ENCODE measurements around the gene TAF11.
"Not testable (repeated sequence)": the region's sequence is repeated elsewhere in the genome, so short reads cannot be mapped to it uniquely, and the experiment has no call there.

TAF11 gene

DNA sequence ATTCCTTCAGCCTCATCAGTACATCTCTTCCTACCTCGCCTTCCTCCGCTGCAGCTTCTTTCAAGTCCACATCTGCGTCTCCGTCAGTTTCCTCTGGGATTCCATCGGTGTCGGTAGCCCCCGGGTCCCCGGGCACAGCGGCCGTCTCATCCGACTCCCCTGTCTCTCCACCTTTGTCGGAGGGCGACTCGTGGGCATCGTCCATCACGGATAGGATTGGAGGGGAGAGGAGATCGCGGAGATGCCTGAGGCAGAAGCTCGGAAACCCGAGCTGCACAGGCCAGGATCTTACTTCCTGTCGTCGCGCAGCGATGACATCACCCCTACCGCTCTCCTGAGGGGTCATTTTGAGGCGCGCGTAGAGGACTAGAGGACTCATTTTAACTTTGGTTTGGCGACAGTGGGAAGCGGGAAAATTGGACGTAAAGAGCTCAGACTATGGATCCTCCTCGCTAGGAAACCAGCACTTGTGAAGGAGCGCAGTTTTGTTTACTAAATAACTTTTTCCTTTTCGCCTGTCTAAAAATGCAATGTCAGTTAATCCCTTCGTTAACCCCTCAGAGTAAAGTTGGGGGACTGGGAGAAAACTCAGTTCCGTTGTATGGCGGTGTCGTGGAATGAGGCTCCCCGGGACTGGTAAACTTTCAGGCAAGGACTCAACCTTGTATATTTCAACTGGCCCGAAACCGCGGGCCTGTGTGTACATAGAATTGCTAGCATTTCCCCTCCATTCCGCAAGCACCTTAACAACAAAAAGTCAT, at the start of gene TAF11:
Gene TAF11, minus strand, starts transcription at position 290 of the 761 bp plus-strand sequence. Its CDS starts 85 bp downstream, at position 205.
- DNase-seq = peak; percentile 92

DNA sequence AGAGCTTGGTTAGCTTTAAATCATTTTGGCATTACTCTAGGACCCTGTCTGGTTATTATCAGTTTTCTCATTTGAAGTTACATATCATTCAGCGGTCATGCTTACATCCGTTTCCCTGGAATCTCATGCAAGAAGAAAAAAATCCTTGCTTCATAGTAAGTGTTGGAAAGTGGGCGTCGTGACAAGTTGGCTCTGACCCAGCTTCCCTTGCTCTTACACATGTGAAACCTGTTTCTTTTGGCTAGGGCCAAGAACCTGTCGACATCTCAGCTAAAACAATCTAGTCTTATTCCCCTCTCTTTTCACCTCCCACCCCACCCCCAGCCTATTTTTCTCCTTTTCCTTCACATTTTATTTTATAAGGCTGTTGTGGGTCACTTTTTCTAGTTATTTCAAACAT, 46.7 kb upstream of the TAF11 start:
- DNase-seq = no peak

DNA sequence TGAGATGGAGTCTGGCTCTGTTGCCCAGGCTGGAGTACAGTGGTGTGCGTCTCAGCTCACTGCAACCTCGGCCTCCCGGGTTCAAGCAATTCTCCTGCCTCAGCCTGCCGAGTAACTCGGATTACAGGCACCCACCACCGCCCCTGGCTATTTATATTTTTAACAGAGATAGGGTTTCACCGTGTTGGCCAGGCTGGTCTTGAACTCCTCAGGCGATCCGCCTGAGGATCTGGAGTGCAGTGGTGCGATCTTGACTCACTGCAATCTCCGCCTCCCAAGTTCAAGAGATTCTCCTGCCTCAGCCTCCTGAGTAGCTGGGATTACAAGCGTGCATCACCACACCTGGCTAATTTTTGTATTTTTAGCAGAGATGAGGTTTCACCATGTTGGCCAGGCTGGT, 44.4 kb upstream of the TAF11 start:
- not testable (repeated sequence) for DNase-seq

DNA sequence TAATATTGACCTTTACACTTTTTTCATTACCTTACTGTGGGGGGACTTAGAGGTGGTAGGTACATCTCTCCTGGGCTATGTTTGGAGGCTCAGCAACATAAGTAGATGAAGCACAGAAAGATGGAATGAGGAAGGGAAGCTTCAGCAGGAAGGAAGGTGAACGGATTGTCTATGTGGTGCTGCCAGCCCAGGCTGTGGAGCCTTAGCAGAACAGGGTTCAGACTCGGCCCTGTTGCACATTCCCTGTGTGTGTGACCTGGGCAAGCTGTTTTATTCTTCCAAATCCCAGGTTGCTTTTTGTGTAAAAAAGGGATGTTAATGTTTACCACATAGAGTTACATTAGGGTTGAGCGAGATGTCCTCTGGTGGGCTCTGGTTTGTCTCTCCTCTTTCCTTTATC, 42.4 kb upstream of the TAF11 start:
- DNase-seq = no peak

GRCh38 chr6:34929241-34929978, 41.6 kb upstream of the TAF11 start:
- DNase-seq = no peak

DNA sequence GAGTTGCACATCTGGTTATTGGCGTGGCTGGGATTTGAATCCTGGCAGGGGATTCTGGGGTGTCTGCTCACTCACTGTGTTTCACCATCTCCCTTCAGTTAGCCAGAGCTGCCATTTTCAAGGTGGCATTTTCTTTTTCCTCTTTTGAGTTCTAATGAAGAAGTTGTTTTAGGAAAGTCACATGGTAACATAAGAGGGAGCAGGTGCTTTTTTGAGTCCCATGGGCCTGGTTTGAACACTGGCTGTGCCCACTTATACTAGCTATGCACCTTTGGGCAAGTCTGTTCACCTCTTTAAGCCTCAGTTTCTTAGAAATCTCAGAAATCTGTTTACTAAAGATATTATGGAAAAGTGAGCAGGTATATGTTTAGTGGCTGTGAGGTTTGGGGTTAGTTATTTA, 40.9 kb upstream of the TAF11 start:
- DNase-seq = no peak

GRCh38 chr6:34928220-34928619, 40.4 kb upstream of the TAF11 start:
- DNase-seq = no peak

DNA sequence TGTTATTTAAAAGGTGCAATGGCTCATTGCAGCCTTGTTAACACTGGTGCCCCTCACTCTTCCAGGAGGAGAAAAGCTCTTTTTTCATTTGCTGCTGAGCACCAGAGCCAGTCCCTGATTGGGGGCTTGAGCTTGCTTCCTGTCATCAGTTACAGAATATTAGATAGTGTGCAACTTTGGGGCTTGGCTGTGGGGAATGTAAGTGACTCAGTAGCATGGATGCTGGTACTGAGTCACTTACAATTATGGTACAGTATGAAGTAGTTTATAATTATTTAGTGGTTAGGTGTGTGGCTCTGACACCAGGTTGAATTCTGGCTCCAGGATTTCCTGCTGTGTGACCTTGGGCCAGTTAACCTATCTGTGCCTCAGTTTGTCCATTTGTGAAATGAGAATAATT, 38.8 kb upstream of the TAF11 start:
- no peak for DNase-seq

GRCh38 chr6:34924831-34925625, 37.2 kb upstream of the TAF11 start:
- no peak for DNase-seq

- no peak for DNase-seq
Observed at GRCh38 chr6:34922177-34922663, 34.4 kb upstream of the TAF11 start.

- DNase-seq = no peak
Observed at GRCh38 chr6:34920097-34920496, 32.3 kb upstream of the TAF11 start.

- DNase-seq = no peak
Observed at GRCh38 chr6:34919651-34920050, 31.8 kb upstream of the TAF11 start.

DNA sequence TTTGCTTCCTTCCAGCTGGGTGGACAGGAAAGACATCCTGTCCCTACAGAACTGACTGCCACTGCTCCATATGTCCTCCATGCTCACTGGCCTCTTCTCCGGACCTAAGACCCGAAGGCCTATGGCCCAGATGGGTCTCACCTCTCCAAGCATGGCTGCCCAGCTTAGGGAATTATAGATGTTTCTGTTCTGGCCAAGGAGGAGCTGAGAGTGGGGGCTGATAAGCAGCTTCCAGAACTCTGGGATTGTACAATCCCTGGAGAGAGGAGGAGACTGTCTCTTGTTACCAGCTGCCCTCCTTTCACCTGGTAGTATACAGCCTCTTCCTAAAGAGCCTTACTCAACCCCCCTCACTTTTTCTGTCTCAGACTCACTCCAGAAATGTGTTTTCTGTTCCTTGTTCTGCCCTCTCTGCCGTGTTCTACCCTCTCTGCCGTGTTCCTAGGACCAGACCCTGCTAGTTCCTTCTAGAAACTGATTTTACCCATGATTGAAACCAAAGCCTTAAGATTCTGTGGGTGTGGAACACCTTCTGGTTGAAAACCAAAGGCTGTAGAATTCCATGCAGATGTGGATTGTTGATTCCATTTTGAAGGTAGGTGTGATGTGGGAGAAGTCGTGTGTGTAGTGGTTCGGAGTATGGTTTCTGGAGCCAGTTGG, 29.9 kb upstream of the TAF11 start:
- DNase-seq = no peak

- DNase-seq = no peak
Observed at GRCh38 chr6:34916348-34916967, 28.6 kb upstream of the TAF11 start.

DNA sequence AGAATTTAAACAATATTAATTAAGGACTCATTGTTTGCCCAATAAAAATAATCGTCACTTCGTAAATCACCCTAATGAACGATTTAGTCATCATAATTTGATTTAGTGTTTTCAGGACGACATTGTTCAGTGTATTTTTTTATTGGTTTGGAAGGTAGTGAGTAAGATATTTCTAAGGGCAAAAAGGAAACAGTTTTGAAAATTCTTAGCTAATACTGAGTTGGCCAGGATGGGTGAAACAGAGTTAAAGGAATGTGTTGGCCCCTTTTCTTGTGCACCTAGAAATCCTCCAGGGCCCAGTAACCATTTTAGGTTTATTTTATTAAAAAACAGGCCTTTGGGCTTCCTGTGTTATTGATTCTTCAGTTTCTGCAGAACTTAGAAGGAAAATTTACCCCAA, 26.5 kb upstream of the TAF11 start:
- DNase-seq = no peak

DNA sequence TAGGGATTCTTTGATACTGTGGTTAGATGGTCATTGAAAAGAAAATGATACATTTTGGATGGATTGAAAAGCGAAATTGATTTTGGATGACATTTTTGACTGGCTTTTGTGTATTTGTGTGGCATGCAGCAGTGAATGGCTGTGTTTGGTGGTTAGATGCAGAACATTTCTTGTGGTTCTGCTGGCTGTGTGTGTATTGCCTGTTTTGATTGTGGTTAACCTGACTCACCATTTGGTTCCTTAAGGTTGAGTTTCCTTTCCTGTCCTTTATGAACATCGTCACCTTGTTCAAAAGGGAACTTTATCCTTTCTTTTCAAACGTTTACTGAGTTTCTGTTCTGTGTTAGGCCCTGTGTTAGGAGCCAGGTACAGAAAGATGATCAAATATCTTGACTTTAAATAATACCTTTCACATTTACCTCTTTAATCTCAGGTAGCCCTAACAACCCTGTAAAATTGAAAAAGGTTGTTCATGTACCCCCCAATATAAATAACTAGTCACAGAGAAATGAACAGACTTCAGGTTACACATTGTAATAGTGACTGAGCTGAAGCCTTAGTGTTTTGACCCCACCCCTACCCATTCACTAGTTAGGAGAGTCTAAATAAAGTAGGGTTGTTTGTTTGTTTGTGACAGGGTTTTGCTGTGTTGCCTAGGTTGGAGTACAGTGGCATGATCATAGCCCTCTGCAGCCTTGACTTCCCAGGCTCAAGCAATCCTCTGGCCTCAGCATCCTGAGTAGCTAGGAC, 25.0 kb upstream of the TAF11 start:
- DNase-seq = peak; percentile 50

DNA sequence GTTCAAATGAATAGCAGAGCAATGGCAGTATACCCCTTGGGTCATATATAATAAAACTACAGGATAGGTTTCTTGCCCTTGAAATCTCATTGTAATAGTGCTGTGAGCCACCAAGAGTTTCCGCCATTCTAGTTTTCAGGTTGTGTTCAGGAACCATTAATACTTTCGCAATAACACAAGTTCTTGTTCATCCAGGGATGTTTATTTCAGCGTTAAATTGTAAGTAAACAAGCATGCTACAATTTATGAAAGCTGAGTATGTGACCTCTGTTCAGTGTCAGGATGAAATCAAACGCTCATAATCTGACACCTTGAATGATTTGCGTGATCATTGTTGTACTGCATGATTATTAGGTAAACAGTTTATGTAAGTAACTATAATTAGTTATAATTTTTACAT, 24.0 kb upstream of the TAF11 start:
- no peak for DNase-seq

DNA sequence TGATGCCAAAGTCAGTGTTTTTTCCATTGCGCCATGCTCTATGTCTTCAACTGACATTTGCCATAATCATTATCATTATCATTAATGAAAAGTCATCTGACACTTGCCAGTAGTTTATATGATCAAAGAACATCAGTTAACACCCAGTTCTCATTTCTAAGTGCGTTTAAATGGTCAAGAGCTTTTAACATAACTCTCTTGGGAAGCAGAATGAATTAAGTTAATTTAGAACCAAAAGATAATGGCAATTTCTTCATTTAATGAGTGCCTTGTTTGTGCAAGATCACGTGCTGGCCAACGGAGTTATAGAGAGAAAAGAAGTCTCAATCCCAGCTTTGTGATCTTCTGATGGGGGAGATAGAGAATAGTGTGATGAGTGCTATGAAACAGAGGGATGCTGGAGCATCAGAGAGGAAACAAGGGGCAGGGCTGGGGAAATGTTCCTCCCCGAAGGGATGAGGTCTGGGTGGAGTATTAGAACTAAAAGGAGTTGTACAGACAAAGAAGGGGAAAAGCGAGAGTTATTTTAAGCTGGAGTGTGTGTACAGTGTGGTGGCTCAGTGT, 21.6 kb upstream of the TAF11 start:
- no peak for DNase-seq

DNA sequence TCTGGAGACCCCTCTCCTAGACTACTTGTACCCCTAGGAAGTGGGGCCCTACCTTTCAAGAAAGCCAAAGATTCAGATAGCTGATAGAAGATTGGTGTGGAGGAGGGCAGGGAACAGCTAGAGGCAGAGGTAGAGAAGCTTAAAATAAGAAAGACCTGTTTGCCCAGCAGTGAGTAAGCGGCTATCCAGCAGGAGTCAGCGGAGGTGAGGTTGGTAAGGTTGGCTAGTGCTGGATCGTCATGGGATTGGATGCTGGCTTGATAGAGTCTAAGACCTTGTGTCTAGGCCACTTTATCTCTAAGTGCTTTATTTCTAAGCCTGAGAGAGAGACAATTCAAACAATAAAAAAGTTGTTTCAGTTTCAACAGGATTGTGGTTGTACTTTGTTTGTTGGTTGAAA, 20.4 kb upstream of the TAF11 start:
- DNase-seq = no peak

GRCh38 chr6:34906826-34907225, 19.0 kb upstream of the TAF11 start:
- no peak for DNase-seq

GRCh38 chr6:34904990-34905613, 17.3 kb upstream of the TAF11 start:
- DNase-seq = no peak
